Brain microvascular endothelial cell (primary cell): ENCODE measurements around the gene P2RX1.

Experiments
- DNase-seq: peaks from one replicate; pipeline ENCODE4 v3.0.0-alpha.2; 2020
- H3K27ac ChIP-seq: fragments of 250-450 bp; sonication (Bioruptor Pico); 2 replicates; pipeline ENCODE4 v1.5.1; 2020; ENCODE audit warnings: mild to moderate bottlenecking, moderate library complexity
- H3K27me3 ChIP-seq: fragments of 250-450 bp; sonication (Bioruptor Pico); replicated peaks from 2 replicates; pipeline ENCODE4 v1.5.1; 2020; ENCODE audit warnings: mild to moderate bottlenecking
- H3K36me3 ChIP-seq: fragments of 250-450 bp; sonication (Bioruptor Pico); replicated peaks from 2 replicates; pipeline ENCODE4 v1.5.1; 2020; ENCODE audit warnings: mild to moderate bottlenecking
- H3K4me3 ChIP-seq: 2 replicates; pipeline ENCODE4 v1.5.1; 2011; ENCODE audit warnings: low read depth, mild to moderate bottlenecking, control low read depth, low read length, moderate library complexity
- in situ Hi-C: cut with HindIII; loops from 2 replicates; pipeline ENCODE4 v1.10.0; 2017; ENCODE audit warnings: low sequenced_read_pairs, low pct_ligation_motif_present
- TF ChIP-seq, protein P1 (sequence below): IDR thresholded peaks from 2 replicates; pipeline ENCODE4 v1.5.1; 2011; ENCODE audit warnings: low read depth, mild to moderate bottlenecking, moderate library complexity, low read length, control low read depth, inconsistent platforms; ENCODE audit errors: missing control alignments

The P2RX1 gene

DNA sequence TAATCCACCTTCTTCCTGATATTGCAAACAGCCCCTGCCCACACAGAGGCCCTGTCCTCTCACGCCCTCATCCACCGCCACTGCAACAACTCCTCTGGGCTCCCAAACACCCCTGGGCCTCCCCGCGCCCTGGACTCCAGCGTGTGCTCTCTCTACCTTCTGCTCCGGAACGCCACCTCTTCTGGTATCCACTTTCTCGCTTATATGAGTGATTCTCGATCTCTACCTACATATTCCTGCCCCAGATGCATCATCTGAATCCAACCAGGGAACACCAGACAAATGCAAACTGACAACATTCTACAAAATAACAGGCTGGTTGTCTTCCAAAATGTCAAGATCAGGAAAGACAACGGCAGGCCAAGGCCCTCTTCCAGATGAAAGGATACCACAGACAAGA is 42.4 kb downstream of the P2RX1 start:
- Histone ChIP-seq H3K36me3 (peaks cover 5% of the 10 kb centered on the region), H3K27me3 (no peaks in the 10 kb centered on the region), H3K27ac (no peak overlapping the region), H3K4me3 (no peak overlapping the region)
- TF ChIP-seq, protein P1, sequence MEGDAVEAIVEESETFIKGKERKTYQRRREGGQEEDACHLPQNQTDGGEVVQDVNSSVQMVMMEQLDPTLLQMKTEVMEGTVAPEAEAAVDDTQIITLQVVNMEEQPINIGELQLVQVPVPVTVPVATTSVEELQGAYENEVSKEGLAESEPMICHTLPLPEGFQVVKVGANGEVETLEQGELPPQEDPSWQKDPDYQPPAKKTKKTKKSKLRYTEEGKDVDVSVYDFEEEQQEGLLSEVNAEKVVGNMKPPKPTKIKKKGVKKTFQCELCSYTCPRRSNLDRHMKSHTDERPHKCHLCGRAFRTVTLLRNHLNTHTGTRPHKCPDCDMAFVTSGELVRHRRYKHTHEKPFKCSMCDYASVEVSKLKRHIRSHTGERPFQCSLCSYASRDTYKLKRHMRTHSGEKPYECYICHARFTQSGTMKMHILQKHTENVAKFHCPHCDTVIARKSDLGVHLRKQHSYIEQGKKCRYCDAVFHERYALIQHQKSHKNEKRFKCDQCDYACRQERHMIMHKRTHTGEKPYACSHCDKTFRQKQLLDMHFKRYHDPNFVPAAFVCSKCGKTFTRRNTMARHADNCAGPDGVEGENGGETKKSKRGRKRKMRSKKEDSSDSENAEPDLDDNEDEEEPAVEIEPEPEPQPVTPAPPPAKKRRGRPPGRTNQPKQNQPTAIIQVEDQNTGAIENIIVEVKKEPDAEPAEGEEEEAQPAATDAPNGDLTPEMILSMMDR, result no peak
- no peak for DNase-seq
- in situ Hi-C loops, result no loop called here

DNA sequence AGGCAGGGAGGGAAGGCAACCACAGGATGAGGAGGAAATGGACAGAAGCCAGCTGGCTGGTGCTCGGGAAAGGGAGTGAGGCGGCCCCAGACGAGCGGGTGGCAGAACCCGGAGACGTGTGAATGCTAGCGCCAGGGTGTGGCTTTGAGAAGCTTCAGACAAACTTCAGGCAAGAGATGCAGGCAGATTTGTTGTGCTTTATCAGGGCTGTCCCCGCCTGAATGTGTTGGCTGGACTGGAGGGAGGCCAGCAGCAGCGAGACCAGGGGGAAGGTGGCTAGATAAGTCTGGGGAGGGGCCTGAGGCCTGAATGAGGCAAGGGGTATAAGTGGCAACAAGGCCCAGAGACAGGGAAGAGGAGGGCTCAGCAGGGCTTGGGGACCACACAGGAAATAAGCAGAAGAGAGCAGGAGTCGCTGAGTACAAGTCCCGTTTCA is 45.4 kb downstream of the P2RX1 start:
- in situ Hi-C loops, result no loop called here
- DNase-seq, result no peak
- TF ChIP-seq, protein P1, result no peak
- Histone ChIP-seq H3K4me3 (no peak overlapping the region), H3K27me3 (no peaks in the 10 kb centered on the region), H3K27ac (no peak overlapping the region), H3K36me3 (peaks cover 5% of the 10 kb centered on the region)

DNA sequence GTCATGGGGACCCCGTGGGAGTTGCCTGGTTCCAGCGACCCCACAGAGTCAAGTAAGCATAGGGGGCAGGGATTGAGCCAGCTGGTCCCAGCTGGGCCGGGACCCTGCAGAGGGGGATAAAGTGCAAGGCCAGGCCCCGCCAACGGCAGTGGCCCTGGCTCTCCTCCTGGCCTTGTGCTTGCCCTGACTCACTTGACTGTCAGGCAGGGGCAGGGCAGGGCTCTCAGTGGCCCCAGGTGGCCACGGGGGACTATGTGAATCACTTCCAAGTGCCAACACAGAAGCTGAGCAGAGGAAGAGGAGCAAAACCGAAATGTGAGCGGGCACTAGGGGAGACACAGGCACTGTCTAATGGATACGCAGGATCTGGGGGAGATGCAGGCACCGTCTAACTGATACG is 48.7 kb downstream of the P2RX1 start:
- DNase-seq, result no peak
- no peaks in the 10 kb centered on the region for H3K27me3 ChIP-seq
- TF ChIP-seq, protein P1, result no peak
- no peak overlapping the region for H3K4me3 ChIP-seq
- H3K27ac ChIP-seq, result no peak overlapping the region
- peaks cover under 1% of the 10 kb centered on the region for H3K36me3 ChIP-seq
- in situ Hi-C loops, result no loop called here

DNA sequence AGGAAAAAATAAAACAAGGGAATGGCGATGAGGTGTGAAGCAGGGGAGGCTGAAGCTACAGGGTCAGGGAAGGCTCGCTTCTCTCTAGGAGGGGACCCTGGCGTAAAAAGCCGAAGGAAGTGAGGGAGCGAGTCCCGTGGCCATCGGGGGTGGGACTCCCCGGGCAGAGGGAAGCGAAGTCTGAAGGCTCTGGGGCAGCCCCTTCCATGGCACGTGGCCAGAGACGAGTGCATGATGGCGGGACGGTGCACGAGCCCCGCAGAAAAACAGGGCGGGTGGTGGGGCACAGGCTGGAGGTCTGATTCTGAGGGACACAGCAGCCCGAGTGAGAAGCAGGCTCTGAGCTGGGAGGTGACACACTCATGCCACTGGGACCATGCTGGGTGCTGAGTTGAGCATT is 49.2 kb downstream of the P2RX1 start:
- DNase-seq, result no peak
- in situ Hi-C loops, result no loop called here

DNA sequence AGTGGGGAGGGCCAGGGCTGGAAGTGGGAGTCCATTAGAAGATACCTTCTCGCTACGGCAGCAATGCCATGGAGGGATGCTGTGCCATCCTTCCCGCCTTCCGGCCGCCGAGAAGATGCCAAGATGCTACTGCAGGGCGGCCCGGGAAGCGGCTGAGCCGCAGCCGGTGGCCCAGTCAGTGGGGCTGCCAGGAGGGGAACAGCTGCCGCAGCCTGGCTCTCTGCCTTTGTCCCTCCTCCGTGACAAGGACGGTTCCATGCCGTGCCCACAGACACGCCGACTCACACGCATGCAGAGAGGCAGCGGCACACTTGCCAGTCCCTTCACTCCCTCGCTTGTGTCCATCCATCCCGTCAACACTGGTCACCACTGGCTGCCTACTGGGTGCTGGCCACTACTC is 50.0 kb downstream of the P2RX1 start:
- in situ Hi-C loops, result no loop called here
- Histone ChIP-seq H3K27me3 (no peaks in the 10 kb centered on the region), H3K27ac (no peak overlapping the region), H3K4me3 (no peak overlapping the region), H3K36me3 (no peaks in the 10 kb centered on the region)
- TF ChIP-seq, protein P1, result no peak
- no peak for DNase-seq

More for the DNA sequence above, 49.2 kb downstream of the P2RX1 start:
- Histone ChIP-seq H3K36me3 (no peaks in the 10 kb centered on the region), H3K4me3 (no peak overlapping the region), H3K27ac (no peak overlapping the region), H3K27me3 (no peaks in the 10 kb centered on the region)
- TF ChIP-seq, protein P1, result no peak

DNA sequence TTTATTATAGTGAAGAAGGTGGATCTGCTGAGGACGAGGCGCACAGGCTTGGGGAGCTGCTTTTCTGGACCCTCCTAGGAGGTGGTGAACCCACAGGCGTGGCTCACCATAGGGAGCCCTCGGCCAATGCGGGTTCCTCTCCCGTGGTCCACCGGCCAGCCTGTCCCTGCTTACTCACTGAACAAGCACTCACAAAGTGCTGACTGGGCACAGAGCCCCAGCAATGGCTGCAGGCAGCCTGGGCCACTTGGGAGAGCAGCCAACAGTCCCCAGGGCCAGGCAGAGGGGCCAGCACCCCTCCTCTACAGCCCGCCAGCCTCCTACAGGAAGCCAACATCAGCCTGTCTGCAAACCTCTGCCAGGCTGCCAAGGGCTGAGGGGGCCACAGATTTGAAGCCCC is 51.1 kb downstream of the P2RX1 start:
- in situ Hi-C loops, result no loop called here
- Histone ChIP-seq H3K4me3 (no peak overlapping the region), H3K36me3 (no peaks in the 10 kb centered on the region), H3K27me3 (no peaks in the 10 kb centered on the region), H3K27ac (no peak overlapping the region)
- TF ChIP-seq, protein P1, result no peak
- DNase-seq, result peak; percentile 49
